ENCODE results near the gene SERPINH1.

The SERPINH1 gene

DNA sequence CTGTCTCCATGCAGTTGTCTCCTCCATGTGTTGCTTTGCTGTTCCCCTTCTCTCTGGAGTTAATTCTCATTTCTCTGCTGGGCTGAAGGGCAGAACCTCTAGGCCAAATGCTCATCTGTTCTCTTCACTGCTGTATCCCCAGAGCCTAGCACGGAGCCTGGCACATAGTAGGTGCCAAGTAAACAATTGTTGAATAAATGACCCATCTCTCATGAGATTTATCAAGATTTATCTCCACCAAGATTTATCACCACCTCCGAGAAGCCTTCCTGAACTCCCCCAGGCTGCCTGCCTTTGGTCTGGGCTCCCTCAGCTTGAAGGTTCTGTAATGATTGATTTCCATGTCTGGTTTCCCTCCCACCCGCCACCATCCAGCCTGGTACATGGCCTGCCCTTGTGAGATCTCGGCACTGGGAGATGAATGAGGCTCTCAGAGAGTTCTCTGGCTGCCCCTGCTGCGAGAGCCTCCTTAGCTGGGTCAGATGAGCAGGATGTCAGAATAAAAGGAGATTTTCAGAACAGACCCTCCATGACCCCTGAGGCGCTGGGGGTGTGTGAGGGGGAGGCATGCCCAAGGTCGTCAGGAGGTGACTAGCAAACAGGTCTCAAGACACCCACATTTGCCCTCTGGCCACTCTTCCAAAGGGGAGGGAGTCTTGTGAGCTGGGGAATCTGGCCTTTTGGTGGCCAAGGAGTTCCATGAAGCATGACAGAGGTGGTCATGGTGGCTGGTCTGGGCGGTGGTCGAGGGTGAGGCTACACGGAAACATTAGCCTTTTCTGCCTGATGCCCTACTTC lies 33.9 kb upstream of the SERPINH1 start:
- no peak overlapping the region for H3K4me2 ChIP-seq (ENCODE audit: low read length)
- peaks cover 14% of the 10 kb centered on the region for H3K4me1 ChIP-seq (ENCODE audit: insufficient read depth, low read length, severe bottlenecking)

DNA sequence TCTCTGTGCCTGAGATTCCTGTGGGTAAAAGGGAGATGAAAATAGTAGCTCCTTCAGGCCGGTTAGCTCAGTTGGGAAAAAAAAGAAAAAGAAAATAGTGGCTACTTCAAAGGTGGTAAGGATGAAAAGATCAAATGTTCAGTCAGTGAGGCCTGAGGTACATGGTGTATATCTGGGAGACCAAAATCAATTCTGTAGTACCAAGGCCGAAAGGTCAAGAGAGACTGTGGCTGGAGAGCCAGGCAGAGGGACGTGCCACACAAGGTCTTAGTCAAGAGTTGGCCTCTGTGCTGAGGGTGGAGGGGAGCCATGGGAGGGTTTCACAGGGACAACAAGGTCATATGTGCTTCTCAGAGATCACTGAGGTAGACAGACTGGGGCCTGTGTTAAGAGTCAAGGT lies 31.5 kb upstream of the SERPINH1 start:
- Histone ChIP-seq H3K79me2 (ENCODE audit: insufficient read depth, low read length) (no peaks in the 10 kb centered on the region), H3K9me2 (ENCODE audit: low read depth, low read length) (no peaks in the 10 kb centered on the region), H3K4me1 (ENCODE audit: insufficient read depth, low read length, severe bottlenecking) (peaks cover 5% of the 10 kb centered on the region), H2AFZ (ENCODE audit: low read length) (no peak overlapping the region), H3K4me2 (ENCODE audit: low read length) (no peak overlapping the region), H3K27ac (ENCODE audit: low read depth, low read length, poor library complexity, severe bottlenecking) (no peak overlapping the region), H4K20me1 (ENCODE audit: insufficient read depth, low read length) (no peaks in the 10 kb centered on the region), H3F3A (ENCODE audit: insufficient read depth, low read length) (no peaks in the 10 kb centered on the region), H3K27me3 (ENCODE audit: insufficient read depth, low read length) (no peaks in the 10 kb centered on the region), H3K4me3 (ENCODE audit: low read depth, low read length, poor library complexity, severe bottlenecking) (no peak overlapping the region), H3K36me3 (ENCODE audit: insufficient read depth, low read length) (no peaks in the 10 kb centered on the region), H3K9me3 (ENCODE audit: low read length) (no peaks in the 10 kb centered on the region), H3K9ac (ENCODE audit: low read length) (no peak overlapping the region)
- TF ChIP-seq, protein P1, sequence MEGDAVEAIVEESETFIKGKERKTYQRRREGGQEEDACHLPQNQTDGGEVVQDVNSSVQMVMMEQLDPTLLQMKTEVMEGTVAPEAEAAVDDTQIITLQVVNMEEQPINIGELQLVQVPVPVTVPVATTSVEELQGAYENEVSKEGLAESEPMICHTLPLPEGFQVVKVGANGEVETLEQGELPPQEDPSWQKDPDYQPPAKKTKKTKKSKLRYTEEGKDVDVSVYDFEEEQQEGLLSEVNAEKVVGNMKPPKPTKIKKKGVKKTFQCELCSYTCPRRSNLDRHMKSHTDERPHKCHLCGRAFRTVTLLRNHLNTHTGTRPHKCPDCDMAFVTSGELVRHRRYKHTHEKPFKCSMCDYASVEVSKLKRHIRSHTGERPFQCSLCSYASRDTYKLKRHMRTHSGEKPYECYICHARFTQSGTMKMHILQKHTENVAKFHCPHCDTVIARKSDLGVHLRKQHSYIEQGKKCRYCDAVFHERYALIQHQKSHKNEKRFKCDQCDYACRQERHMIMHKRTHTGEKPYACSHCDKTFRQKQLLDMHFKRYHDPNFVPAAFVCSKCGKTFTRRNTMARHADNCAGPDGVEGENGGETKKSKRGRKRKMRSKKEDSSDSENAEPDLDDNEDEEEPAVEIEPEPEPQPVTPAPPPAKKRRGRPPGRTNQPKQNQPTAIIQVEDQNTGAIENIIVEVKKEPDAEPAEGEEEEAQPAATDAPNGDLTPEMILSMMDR (IDR thresholded peaks at IDR 0.05; ENCODE audit: low read length): no peak
- TF ChIP-seq EZH2 (IDR thresholded peaks at IDR 0.05; ENCODE audit: borderline replicate concordance, low read length): no peak

More for the DNA sequence above, 33.9 kb upstream of the SERPINH1 start:
- Histone ChIP-seq H3K4me3 (ENCODE audit: low read depth, low read length, poor library complexity, severe bottlenecking) (no peak overlapping the region), H3K79me2 (ENCODE audit: insufficient read depth, low read length) (no peaks in the 10 kb centered on the region), H4K20me1 (ENCODE audit: insufficient read depth, low read length) (no peaks in the 10 kb centered on the region), H3F3A (ENCODE audit: insufficient read depth, low read length) (no peaks in the 10 kb centered on the region), H3K9me2 (ENCODE audit: low read depth, low read length) (no peaks in the 10 kb centered on the region), H3K27ac (ENCODE audit: low read depth, low read length, poor library complexity, severe bottlenecking) (no peak overlapping the region), H3K9ac (ENCODE audit: low read length) (no peak overlapping the region), H3K27me3 (ENCODE audit: insufficient read depth, low read length) (no peaks in the 10 kb centered on the region; the same call in 1 of the 2 replicates), H2AFZ (ENCODE audit: low read length) (no peak overlapping the region), H3K9me3 (ENCODE audit: low read length) (no peaks in the 10 kb centered on the region), H3K36me3 (ENCODE audit: insufficient read depth, low read length) (no peaks in the 10 kb centered on the region)
- TF ChIP-seq EZH2 (IDR thresholded peaks at IDR 0.05; ENCODE audit: borderline replicate concordance, low read length): no peak
- TF ChIP-seq, protein P1 (IDR thresholded peaks at IDR 0.05; ENCODE audit: low read length): no peak

DNA sequence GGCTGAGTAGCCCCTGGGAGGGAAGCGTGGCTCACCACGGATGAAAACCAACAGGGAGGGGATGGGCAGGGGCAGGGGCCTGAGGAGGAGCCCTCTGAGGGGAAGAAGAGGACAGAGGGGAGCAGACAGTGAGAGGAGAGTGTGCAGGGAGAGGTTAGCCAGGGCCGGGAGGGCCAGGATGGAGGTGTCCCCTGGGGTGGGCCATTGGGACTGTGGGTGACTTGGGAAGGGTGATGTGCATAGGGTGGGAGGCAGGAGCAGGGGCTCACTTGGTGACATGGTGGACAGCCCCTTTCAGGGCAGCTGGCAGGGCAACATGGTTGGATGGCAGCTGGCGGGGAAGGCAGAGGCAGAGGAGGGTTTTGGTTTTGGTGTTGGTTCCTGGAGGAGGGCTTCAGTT lies 30.7 kb upstream of the SERPINH1 start:
- no peak overlapping the region for H3K27ac ChIP-seq (ENCODE audit: low read depth, low read length, poor library complexity, severe bottlenecking)
- peaks cover 2% of the 10 kb centered on the region for H3K4me1 ChIP-seq (ENCODE audit: insufficient read depth, low read length, severe bottlenecking)
- H3K4me3 ChIP-seq (ENCODE audit: low read depth, low read length, poor library complexity, severe bottlenecking): no peak overlapping the region
- H3K27me3 ChIP-seq (ENCODE audit: insufficient read depth, low read length): no peaks in the 10 kb centered on the region
- H3K4me2 ChIP-seq (ENCODE audit: low read length): no peak overlapping the region
- no peaks in the 10 kb centered on the region for H3K9me3 ChIP-seq (ENCODE audit: low read length)
- no peak overlapping the region for H2AFZ ChIP-seq (ENCODE audit: low read length)
- H3K36me3 ChIP-seq (ENCODE audit: insufficient read depth, low read length): no peaks in the 10 kb centered on the region
- no peaks in the 10 kb centered on the region for H3F3A ChIP-seq (ENCODE audit: insufficient read depth, low read length)
- TF ChIP-seq, protein P1 (IDR thresholded peaks at IDR 0.05; ENCODE audit: low read length): no peak
- TF ChIP-seq EZH2 (IDR thresholded peaks at IDR 0.05; ENCODE audit: borderline replicate concordance, low read length): no peak
- H3K79me2 ChIP-seq (ENCODE audit: insufficient read depth, low read length): no peaks in the 10 kb centered on the region
- H4K20me1 ChIP-seq (ENCODE audit: insufficient read depth, low read length): no peaks in the 10 kb centered on the region
- H3K9me2 ChIP-seq (ENCODE audit: low read depth, low read length): no peaks in the 10 kb centered on the region
- H3K9ac ChIP-seq (ENCODE audit: low read length): no peak overlapping the region

Measured in OCI-LY1 (cell line).